Heart left ventricle (tissue), 16 donors: ENCODE data around the gene PTTG1. TPM values are rescaled to one million over a fixed set of nuclear protein-coding genes. Genes with fewer than 3 reads are reported as not detected.
A peak's percentile ranks its signal among the peaks of the same experiment; 100 is the strongest.

ENCODE experiments used
- ATAC-seq, 4 donors: fragments of 200-7000 bp; cut with Tn5 transposase; one replicate each; pipeline ENCODE4 v1.9.1; 2020 to 2022; ENCODE audit warnings: moderate library complexity in 4 of 4, mild to moderate bottlenecking in 3 of 4, moderate number of reproducible peaks in 1 of 4
- DNase-seq, 5 donors: peaks; one replicate each; pipeline ENCODE4 v3.0.0-alpha.2; 2020
- H3K27ac ChIP-seq, 12 donors: fragments of 200-600 bp; sonication (generic) in 4 of 12; one replicate each; pipeline versions ENCODE4 v1.5.0 to v1.8.0; 2016 to 2022; ENCODE audit warnings: mild to moderate bottlenecking in 2 of 12
- H3K27me3 ChIP-seq, 9 donors: fragments of 200-600 bp; sonication (generic) in 2 of 9; one replicate each; pipeline versions ENCODE4 v1.5.1 to v1.8.0; 2016 to 2022; ENCODE audit warnings: mild to moderate bottlenecking in 3 of 9
- H3K36me3 ChIP-seq, 9 donors: fragments of 200-600 bp; sonication (generic) in 2 of 9; one replicate each; pipeline versions ENCODE4 v1.5.0 to v1.8.0; 2018 to 2022; ENCODE audit warnings: mild to moderate bottlenecking in 2 of 9
- H3K4me1 ChIP-seq, 12 donors: fragments of 200-600 bp; sonication (generic) in 4 of 12; one replicate each; pipeline versions ENCODE4 v1.5.0 to v1.8.0; 2016 to 2022; ENCODE audit warnings: mild to moderate bottlenecking in 3 of 12
- H3K4me3 ChIP-seq, 12 donors: fragments of 200-600 bp; sonication (generic) in 4 of 12; one replicate each; pipeline versions ENCODE4 v1.5.0 to v1.8.0; 2017 to 2022; ENCODE audit warnings: mild to moderate bottlenecking in 9 of 12, moderate library complexity in 4 of 12
- H3K9me3 ChIP-seq, 12 donors: fragments of 200-600 bp; sonication (generic) in 4 of 12; one replicate each; pipeline versions ENCODE4 v1.5.0 to v1.8.0; 2016 to 2022; ENCODE audit warnings: mild to moderate bottlenecking in 1 of 12
- POLR2A ChIP-seq, 2 donors: fragments of 450-650 bp; IDR thresholded peaks; one replicate each; pipeline ENCODE4 v1.6.1; 2017; ENCODE audit warnings: antibody characterized with exemption in 2 of 2, mild to moderate bottlenecking in 2 of 2, moderate library complexity in 2 of 2
- WGBS, 4 donors: extraction: QIAGEN DNeasy Blood & Tissue Kit in 2 of 4; methylation state at CpG; one replicate each; pipeline versions ENCODE4 v1.1.5 to v1.1.7; 2013 to 2018; 5-methylcytosine and 5-hydroxymethylcytosine counted together
- intact Hi-C, 10 donors: fragments of 100-400 bp; cut with DNase I; formaldehyde crosslinking; loops; one replicate each; pipeline versions ENCODE4 v1.11.1 to v1.14.2; 2022
- microRNA-seq, 4 donors: library from miRNA; unstranded; fragments of <30 nt; microRNA quantifications; one replicate each; pipeline versions ENCODE4 to v1.2.0, GENCODE V29; 2017 to 2020
- polyA plus RNA-seq, 2 donors: library from polyadenylated mRNA; stranded (reverse); fragments of 200-250 nt; gene quantifications; one replicate each; pipeline ENCODE4 v1.2.3, GENCODE V29; 2013
- total RNA-seq, 9 donors: library from RNA; depleted of rRNA in 2 of 9; stranded (reverse); fragments of >200 nt in 2 of 9; fragmentation: NEBNext Ultra II Directional in 3 of 9; extraction: Animal tissue kit (Norgen Biotek cat#: 25700) in 3 of 9; gene quantifications; one replicate each; pipeline versions ENCODE4 v1.1.0 to v1.2.4, GENCODE V29; 2016 to 2023
- TF ChIP-seq, protein P1 (sequence below), 12 donors: fragments of 200-600 bp; sonication (generic) in 4 of 12; IDR thresholded peaks; one replicate each; pipeline versions ENCODE4 v1.5.0 to v1.8.0; 2018 to 2022; ENCODE audit warnings: antibody characterized with exemption in 12 of 12, mild to moderate bottlenecking in 5 of 12
- donor health status: ischemic (EF 13 %, LVEDD 7.1; RV severe dilation, severe dysfunction).
- donor health status: healthy with polysubstance abuse.
- donor health status: DM: no; HTN: yes; CAD: no.
- donor health status: DM: no; HTN: no; CAD: no.
- donor health status: ischemic (EF 25% LVEDD 6.9; RV normal size, moderate dysfunction).
- donor health status: ischemic (EF 25% LVEDD 5.7; RV mildly dilated, moderate dysfunction).
- donor health status: healthy.
- donor health status: DM: yes; HTN: yes; CAD: no.
- donor health status: ischemic (EF 35%, LVEDD 5.7; RV mildly dilated, moderate dysfunction).
- donor health status: nonischemic (EF 11% LVEDD 7.7; RV severe dilation, severe dysfunction).
- donor health status: DM: yes; HTN: yes; CAD: no.
- donor health status: PGD.
- donor health status: ischemic (EF 29% LVEDD 5.4; RV normal size, mild dysfunction).
- donor health status: nonischemic (EF 23%, LVEDD 6.1; RV moderate dilation, normal function).

Gene PTTG1
- total and polyA plus RNA-seq, 11 donors = 0.70 to 22.9 (median 1.7) TPM

GRCh38 chr5:160474084-160474483 is 52.4 kb downstream of the PTTG1 start:
- Histone ChIP-seq H3K4me3 (no peak overlapping the region), H3K9me3 (no peaks in the 10 kb centered on the region), H3K36me3 (no peaks in the 10 kb centered on the region), H3K4me1 (peaks cover 0 to 29% (median 14%) of the 10 kb centered on the region in 12 donors), H3K27me3 (no peaks in the 10 kb centered on the region), H3K27ac (no peak overlapping the region)
- 96 to 100% (median 98%) methylated on average over 1 of the region's 1 CpG for WGBS, 4 donors
- intact Hi-C loops = no loop called here
- DNase-seq (no peak), ATAC-seq (no peak)
- TF ChIP-seq, protein P1, sequence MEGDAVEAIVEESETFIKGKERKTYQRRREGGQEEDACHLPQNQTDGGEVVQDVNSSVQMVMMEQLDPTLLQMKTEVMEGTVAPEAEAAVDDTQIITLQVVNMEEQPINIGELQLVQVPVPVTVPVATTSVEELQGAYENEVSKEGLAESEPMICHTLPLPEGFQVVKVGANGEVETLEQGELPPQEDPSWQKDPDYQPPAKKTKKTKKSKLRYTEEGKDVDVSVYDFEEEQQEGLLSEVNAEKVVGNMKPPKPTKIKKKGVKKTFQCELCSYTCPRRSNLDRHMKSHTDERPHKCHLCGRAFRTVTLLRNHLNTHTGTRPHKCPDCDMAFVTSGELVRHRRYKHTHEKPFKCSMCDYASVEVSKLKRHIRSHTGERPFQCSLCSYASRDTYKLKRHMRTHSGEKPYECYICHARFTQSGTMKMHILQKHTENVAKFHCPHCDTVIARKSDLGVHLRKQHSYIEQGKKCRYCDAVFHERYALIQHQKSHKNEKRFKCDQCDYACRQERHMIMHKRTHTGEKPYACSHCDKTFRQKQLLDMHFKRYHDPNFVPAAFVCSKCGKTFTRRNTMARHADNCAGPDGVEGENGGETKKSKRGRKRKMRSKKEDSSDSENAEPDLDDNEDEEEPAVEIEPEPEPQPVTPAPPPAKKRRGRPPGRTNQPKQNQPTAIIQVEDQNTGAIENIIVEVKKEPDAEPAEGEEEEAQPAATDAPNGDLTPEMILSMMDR (IDR thresholded peaks at IDR 0.05) = no peak
- no peak for TF ChIP-seq POLR2A (IDR thresholded peaks at IDR 0.05)

DNA sequence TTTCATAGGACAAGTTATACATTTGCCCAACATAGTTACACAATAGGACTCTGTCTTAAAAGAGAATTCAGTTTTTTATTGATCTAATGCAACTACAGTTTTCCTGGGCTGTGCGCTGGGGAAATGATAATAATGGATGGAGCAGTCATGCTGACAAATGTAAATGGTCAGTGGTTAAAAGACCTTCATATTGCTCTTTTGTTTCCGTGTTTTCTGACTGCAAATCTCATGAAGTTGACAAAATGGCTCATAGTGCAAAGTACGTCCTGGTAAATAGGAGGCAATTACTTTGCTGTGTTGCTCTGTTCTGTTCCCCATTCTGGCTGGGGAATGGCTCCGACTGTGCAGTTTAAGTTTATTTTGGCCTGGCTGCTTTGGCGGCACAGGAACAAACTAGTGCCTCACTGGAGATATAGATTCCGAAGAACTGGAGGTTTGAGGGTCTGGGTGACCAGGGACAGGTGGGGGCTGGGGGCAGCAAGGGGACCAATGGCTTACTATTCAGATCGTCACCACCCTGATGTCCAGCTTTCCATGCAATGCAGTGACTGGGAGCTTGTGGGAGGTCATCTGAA is 54.3 kb downstream of the PTTG1 start:
- 74 to 94% (median 86%) methylated on average over 7 of the region's 7 CpGs for WGBS, 4 donors

GRCh38 chr5:160477266-160477970 is 55.8 kb downstream of the PTTG1 start:
- WGBS, 4 donors = 66 to 71% (median 69%) methylated on average over 6 of the region's 6 CpGs
- Histone ChIP-seq H3K9me3 (no peaks in the 10 kb centered on the region), H3K36me3 (no peaks in the 10 kb centered on the region), H3K4me3 (no peak overlapping the region), H3K27me3 (no peaks in the 10 kb centered on the region), H3K27ac (peak overlapping the region in 1 of 12 donors; percentile 11), H3K4me1 (peaks cover 0 to 9% (median 0%) of the 10 kb centered on the region in 12 donors)
- DNase-seq (no peak), ATAC-seq (no peak)
- intact Hi-C loops = no loop called here
- TF ChIP-seq POLR2A (IDR thresholded peaks at IDR 0.05) = no peak
- TF ChIP-seq, protein P1 (IDR thresholded peaks at IDR 0.05) = no peak

More for the DNA sequence above, 54.3 kb downstream of the PTTG1 start:
- no peak for ATAC-seq
- peaks cover 0 to 21% (median 8%) of the 10 kb centered on the region in 12 donors for H3K4me1 ChIP-seq
- no peaks in the 10 kb centered on the region for H3K27me3 ChIP-seq
- no peaks in the 10 kb centered on the region for H3K9me3 ChIP-seq
- no peak overlapping the region for H3K4me3 ChIP-seq
- TF ChIP-seq POLR2A (IDR thresholded peaks at IDR 0.05) = no peak
- TF ChIP-seq, protein P1 (IDR thresholded peaks at IDR 0.05) = no peak
- intact Hi-C loops = no loop called here
- no peak for DNase-seq
- no peak overlapping the region for H3K27ac ChIP-seq
- no peaks in the 10 kb centered on the region for H3K36me3 ChIP-seq

GRCh38 chr5:160478163-160478562 is 56.5 kb downstream of the PTTG1 start:
- Histone ChIP-seq H3K27me3 (no peaks in the 10 kb centered on the region), H3K27ac (no peak overlapping the region), H3K4me1 (peaks cover 0 to 9% (median 0%) of the 10 kb centered on the region in 12 donors), H3K4me3 (no peak overlapping the region), H3K36me3 (no peaks in the 10 kb centered on the region), H3K9me3 (no peaks in the 10 kb centered on the region)
- TF ChIP-seq POLR2A (IDR thresholded peaks at IDR 0.05) = no peak
- TF ChIP-seq, protein P1 (IDR thresholded peaks at IDR 0.05) = no peak
- DNase-seq (no peak), ATAC-seq (no peak)
- intact Hi-C loops = no loop called here
- 64 to 80% (median 70%) methylated on average over 2 of the region's 2 CpGs for WGBS, 4 donors

Small RNA genes within 50 kb of the gene (microRNA-seq; reads per million reads assigned to microRNA genes)
- gene MIR3142 = 0 reads per million in 4 donors

Other genes with a start within 250 kb of the PTTG1 start
- gene FABP6, start 192.3 kb upstream of the PTTG1 start, total RNA-seq = 1 to 10 TPM in 8 of 9 donors, under 1 TPM in 1; 0.83 to 4.8 (median 2.3) TPM
- gene FABP6, start 192.3 kb upstream of the PTTG1 start, polyA plus RNA-seq = 1 to 10 TPM in 1 of 2 donors, under 1 TPM in 1; 0.25 to 6.2 TPM
- gene CCNJL, start 109.3 kb upstream of the PTTG1 start, total RNA-seq = 10 to 100 TPM in 2 of 9 donors, 1 to 10 TPM in 7; 4.1 to 12.4 (median 7.6) TPM
- 1 to 10 TPM; 3.5 to 4.1 TPM for gene CCNJL, start 109.3 kb upstream of the PTTG1 start, polyA plus RNA-seq
- 1 to 10 TPM in 5 of 9 donors, under 1 TPM in 4; 0.44 to 1.6 (median 1.0) TPM for gene C1QTNF2, start 51.2 kb upstream of the PTTG1 start, total RNA-seq
- gene C1QTNF2, start 51.2 kb upstream of the PTTG1 start, polyA plus RNA-seq = 1 to 10 TPM in 1 of 2 donors, under 1 TPM in 1; 0.67 to 1.1 TPM
- gene FAM200C, start 21.8 kb upstream of the PTTG1 start, total RNA-seq = 1 to 10 TPM; 2.2 to 5.0 (median 3.4) TPM
- 1 to 10 TPM; 2.2 to 4.1 TPM for gene FAM200C, start 21.8 kb upstream of the PTTG1 start, polyA plus RNA-seq
- gene SLU7, start 2.8 kb upstream of the PTTG1 start, total RNA-seq = 10 to 100 TPM; 39.7 to 81.6 (median 49.7) TPM
- 10 to 100 TPM; 22.7 to 32.5 TPM for gene SLU7, start 2.8 kb upstream of the PTTG1 start, polyA plus RNA-seq